ENCODE measurements around the gene THRB.
"Not testable (repeated sequence)": the region's sequence is repeated elsewhere in the genome, so short reads cannot be mapped to it uniquely, and the experiment has no call there.

THRB gene

DNA sequence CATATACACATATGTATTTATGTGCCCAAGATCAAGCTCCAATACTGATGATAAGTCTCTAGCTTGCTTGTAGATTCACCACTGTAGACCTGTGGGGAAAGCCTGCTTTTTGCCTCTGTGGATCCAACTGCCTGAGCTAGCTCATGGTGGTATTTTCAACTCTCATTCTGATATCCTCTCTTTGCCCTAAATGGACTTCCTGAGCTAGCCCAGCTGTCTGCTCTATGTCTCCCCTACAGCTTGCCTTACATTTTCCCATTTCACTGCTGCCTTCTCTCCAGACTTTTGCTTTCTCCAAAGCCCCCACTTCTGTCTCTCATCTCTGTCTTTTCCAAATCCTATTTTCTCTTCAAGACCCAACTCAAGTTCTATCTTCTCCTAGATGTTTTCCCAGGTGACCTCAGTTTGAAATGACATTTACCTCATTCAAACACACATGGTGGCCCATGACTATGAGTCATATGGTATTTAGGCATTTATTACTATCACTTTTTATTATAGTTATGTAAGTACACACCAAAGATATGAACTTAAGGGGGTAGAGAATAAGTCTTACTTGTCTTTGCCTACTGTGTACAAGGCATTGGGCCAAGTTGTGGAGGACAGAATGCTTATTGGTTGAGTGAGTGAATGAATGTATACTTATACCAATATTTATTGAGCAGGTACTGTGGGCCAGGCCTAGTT lies 357.9 kb downstream of the THRB start:
- no peak for DNase-seq

DNA sequence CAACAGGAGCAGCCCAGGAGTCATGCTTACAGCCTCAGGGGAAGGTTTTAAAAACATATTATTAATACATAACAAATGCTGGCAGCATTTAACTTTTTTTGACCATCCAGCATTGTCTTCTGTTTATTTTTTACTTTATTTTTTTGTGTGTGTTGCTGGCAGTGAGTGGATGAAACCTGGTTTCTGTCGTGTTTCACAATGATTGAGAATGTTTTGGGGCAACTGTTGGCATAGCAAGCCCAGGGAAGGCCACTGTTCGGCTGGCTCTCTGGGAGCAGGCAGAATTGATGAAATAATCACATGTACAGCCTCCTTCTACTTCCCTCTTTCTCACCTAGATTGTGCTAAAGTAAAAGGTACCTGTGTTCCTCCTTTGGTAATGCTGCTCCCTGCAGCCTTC lies 359.4 kb downstream of the THRB start:
- DNase-seq = no peak

DNA sequence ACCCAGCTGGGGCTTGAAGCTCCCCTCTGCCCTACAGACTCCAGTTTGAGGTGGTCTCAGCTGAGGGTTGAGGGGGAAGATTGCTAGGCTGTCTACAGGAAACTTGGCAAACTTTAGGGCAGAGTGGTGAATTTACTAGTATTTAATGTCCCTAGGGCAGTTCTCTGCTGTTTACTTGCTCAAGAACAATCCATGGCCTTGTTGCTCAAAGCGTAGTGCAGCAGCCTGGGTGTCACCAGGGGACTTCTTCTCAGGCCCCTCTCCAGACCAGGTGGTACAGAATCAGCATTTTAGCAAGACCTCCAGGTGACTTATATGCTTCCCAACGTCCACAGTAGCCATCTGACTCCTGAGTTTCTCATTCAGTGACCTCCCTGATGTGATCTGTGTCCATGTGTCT lies 360.7 kb downstream of the THRB start:
- DNase-seq = no peak

DNA sequence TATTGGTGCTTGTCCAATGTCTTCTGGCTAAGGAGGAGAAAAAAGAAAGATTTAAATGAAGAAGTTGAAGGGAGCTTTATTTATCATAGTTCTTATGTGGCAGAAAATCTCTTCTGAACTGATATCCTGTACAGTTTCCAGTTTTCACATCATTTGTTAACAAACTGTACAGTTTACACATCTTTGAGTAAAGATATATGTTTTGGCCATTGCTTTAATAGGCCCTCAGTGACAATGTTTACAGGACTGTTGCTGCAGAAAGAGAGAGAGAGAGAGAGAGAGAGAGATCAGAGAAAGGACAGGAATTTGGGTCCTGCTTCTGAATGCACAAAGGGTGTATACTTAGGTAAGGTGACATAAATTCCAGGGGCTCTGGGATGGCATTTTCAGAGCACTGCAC lies 361.2 kb downstream of the THRB start:
- no peak for DNase-seq

DNA sequence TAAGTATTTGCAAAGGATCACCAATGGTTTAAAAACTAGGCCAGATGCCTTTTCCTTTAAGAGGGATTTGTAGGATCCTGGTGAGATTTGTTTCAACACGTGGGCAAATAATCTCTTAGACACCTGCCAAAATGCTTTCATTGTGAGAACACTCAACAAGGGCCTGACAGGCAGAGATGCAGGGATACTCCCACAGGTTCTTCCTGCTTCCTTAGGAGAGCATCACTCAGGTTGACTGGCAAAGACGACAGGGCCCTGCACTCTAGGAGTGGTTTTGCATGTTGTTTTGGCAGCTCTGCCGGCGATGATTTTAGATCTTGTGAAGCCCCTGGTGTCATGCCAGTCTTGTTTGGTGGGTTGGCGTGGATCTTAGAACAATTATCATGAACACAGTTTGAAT lies 365.1 kb downstream of the THRB start:
- no peak for DNase-seq

DNA sequence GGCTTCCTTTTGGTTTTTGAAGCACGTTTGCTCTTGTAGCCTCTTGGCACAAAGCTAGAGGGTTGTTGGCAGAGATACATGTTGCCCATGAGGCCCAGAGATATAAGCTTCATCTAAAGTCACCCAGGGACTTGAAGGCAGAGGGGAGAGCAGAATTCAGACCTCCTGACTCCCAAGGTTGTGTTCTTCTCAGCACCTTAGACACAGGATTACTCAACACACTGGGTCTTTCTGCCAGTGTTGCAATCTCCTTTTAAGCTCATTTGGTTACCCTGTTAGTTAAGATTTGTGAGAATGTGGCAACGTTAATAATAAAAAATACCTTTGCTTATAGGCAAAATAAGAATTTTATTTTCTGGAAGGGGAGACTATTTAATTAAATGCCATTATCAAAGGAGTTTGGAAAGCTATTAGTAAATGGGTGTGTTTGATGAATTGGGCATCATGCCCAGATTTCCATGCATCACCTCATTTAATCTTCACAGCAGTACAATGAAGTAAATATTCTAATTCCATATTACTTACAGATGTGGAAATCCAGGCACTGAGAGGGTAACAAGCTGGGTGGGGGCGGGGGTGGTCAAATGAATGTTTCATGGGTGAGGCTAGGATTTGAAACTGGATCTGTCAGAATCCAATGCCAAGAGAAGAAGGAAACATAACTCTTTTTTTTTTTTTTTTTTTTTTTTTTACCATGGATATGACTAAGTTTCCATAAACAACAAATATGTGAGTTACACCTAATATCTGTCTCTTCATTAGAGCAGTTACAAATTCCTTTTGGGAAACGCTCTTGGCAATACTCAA lies 366.2 kb downstream of the THRB start:
- DNase-seq = no peak

DNA sequence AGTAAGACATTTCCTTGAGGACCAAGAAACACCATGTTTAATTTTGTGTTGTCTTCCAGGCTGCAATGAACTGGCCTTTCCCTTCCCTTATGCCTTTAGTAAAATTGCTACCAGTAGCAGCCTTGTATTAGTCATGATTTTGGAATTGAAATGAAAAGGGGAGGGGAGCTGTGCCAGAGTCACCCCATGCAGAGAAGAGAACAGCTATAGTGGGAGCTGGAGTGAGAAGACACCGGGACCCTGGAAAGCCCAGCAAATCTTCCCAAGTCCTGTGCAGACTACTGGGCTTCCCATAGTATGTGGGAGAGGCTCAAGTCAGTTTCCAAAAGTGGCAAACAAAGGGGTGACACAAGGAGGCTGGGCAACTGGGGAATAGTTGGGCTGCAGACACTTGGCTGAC lies 371.1 kb downstream of the THRB start:
- DNase-seq = no peak

DNA sequence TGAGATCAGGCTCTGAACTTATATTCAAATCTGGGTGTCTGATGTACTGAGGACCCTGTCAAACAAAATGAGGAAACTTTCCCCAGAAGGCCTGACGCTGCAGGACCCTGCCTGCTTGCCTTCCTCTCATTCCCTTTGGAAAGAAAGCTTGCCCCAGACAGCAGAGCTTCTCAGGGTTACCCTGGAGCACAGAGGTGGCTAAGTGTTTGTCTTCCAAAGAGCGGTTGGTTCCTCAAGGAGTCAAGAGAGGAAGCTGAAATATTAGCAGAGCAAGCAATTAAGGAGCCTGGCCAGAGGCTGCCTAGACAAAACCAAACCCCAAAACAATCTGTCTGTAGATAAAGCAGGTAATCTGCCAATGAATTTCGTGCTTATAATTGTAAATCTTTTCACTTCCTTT lies 374.2 kb downstream of the THRB start:
- DNase-seq = no peak

DNA sequence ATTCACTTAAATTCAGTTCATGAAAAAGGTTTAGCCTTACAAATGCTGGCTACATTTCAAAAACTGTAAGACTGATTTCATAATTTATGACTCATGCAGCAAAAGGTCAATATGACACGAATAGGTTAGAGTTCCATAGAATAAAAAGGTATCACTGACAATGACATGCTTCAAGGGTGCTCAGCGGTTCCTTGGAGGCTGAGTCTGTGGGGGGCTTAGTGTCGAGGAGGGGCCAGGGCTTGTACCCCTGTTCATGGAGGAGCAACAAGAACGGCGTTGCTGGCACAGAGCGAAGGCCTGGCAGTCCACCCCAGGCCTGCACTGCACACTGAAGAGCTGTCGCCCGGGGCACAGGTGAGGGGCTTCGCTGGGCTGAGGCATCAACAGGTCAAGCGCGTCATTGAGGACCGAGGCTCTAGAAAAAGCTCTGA lies 375.3 kb downstream of the THRB start:
- DNase-seq = no peak

DNA sequence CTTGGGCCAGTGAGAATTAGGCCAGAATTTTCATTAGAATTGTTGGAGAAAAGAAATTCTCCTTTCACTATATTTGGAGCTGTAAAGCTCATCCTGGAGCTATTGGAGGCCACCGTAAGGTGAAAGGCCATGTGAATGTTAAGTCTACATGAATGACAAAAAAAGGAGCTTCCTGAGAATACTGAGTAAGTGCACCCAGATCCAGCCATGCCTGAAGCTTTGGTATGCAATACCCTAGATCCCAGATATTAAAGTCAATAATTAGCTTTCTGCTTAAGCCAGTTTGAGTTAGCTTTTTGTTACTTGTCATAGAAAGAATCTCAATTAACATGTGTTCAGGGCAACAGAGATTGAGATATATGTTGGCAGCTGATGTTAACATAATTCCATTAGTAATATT lies 377.1 kb downstream of the THRB start:
- DNase-seq = no peak

DNA sequence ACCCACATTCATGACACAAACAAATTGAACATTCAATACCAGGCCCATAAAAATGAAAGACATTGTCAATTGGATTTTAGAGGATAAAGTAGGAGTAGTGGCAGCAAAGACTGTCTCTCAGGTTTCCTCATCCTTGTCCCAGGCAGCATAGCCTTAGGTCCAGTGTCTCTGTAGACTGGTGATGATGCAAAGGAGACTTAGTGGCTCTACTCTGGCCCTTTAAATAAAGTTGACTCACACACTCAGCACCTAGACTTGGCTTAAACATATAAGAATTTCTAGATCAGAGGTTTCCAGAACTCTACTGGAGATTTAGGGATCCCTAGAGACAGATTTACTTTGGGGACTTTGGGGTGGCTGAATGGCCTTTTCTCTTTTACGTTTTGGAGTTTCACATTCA lies 382.9 kb downstream of the THRB start:
- DNase-seq = no peak

DNA sequence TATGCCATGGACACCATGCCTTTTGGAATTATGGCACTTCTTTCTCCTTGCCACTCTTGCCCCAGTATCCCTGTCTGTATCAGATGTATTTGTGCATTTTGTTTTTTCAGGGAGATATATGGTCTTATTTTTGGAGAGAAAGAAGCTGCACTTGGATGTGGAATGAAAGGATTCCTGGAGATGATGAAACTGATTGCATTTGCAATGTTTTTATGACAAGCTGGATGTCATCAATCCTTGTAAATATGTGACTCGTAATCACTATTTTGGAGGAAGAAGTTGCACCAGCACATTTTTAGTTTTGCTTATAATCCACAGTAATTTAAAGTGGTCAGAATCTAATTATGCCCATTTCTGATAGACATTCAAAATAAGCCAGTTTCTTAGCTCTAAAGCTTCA lies 384.6 kb downstream of the THRB start:
- no peak for DNase-seq

DNA sequence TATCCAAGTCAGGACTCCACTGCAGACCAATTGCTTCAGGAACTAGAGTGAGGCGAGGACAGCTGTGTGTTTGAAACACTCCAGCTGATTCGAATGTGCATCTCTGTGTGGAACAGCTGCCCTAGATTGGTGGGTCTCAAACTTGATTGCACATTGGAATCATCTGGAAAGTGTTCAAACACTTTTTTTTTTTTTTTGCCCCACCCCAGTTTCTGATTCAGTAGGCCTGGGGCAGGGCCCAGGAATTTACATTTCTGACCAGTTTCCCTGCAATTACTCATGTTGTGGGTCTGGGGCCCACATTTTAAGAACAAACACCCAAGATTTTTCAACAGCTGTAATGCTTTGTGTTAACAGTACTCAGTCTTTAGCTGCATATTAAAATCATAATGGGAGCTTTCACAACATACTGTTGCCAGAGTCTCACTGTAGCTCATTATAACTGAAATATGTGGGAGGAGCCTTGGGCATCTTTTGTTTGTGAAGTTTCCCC lies 392.9 kb downstream of the THRB start:
- DNase-seq = no peak

DNA sequence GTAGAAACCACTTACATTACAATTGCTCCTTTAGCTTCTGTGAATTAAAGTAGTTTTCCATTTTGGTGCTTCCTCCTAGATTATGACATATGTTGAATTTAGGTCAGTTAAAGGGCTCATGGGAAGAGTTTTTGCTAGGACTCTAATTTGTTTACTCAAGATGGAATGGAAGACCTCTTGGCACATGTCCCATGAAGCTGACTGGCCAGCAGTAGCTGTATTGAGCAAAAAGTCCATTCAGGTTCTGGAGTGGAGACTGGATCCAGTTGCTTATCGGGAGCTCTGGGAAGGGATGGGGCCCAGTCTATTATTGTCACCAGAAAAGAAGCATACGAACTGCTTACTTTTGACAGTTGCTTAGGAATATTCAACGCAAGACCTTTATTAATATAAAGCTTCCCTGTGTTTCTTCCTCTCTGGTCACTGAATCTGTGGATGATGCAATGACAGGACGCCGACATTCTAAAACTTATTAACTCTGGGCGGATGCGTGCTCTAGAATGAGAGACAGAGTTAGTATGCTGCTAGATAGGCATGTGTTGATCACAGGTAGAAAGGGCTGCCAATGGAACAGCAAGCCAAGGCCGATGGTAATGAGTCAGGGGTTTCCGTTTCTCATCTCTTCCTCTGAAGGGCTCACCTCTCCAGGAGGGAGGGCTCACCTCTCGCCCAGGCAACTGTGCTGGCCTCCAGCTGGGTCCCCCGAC lies 393.8 kb downstream of the THRB start:
- no peak for DNase-seq

DNA sequence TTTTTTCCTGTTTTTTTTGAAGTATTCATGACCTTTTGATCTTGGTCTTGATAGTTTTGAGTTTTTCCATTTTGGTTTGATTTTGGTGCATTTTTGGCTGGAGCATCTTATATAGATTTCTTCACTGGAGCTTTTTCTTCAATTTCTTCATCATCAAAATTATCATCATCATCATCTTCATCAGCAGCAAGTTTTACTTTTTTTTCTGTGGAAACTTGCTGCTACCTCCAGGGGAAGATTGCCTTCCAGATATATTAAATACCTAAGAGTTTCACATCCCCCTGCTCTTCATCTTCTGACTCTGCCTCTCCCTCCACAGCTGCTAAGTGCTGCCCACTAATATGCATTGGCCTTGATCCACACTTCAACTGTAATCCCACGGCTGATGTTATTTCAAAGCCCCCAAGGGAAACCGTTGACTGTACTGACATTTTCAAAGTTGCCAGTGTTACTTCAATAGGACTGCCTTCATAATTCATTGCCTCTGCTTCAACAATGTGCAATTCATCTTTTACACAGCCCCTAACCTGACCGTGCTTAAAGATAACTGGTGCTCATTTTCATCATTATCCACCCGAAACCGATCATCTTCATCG lies 397.9 kb downstream of the THRB start:
- no peak for DNase-seq

DNA sequence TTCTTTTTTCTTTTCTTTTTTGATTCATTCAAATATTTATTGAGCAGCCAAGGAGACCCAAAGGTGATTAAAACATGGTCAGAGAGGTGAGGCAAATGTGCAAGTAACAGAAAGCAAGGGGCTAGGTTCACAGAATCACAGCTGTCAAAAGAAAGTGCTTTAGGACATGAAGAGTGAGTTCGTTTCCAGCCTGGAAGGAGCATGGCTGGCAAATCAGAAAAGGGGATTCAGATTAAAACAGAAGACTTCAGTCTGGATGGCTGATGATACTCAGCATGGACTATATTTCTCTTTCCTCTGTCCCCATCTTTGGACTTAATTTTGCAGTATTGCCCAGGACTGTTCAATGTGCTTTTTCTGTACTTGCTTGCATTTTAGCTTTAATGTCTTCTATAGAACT lies 398.4 kb downstream of the THRB start:
- no peak for DNase-seq

DNA sequence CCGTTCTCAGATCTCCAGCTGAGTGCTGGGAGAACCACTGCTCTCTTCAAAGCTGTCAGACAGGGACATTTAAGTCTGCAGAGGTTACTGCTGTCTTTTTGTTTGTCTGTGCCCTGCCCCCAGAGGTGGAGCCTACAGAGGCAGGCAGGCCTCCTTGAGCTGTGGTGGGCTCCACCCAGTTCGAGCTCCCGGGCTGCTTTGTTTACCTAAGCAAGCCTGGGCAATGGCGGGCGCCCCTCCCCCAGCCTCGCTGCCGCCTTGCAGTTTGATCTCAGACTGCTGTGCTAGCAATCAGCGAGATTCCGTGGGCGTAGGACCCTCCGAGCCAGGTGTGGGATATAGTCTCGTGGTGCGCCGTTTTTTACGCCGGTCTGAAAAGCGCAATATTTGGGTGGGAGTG lies 399.8 kb downstream of the THRB start:
- not testable (repeated sequence) for DNase-seq

DNA sequence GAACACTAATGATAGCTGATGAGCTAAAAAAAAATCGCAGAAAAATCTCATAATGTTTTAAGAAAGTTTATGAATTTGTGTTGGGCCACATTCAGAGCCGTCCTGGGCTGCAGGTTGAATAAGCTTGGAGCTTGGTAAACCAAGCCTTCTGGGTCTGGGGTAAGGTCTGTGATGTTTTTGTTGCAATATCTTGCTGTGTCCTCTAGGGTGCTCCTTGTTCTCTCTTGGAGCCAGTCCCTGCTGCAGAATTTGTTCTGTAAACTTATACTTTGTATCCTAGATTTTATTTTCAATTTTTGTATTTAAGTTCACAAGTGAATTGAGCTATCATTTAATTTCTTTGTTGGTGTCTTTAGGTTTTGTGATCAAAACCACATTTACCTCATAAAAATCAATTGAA lies 405.9 kb downstream of the THRB start:
- DNase-seq = no peak

DNA sequence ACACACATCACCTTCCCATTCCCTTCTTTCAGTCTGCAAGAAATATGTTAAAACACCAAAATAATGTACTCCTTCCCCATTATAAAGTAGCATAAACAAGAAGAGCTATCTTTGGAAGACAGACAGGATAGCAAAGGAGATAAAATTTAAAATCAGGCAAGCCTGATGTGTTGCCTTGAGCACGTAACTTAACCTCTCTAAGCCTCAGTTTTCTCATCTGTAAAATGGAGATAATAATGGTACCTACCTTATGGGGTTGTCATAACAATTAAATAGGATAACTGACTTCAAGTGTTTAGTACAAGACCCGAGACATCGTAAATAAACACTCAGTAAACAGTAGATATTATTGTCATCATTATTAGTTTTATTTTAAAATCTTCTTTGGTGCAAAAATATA lies 407.2 kb downstream of the THRB start:
- no peak for DNase-seq

DNA sequence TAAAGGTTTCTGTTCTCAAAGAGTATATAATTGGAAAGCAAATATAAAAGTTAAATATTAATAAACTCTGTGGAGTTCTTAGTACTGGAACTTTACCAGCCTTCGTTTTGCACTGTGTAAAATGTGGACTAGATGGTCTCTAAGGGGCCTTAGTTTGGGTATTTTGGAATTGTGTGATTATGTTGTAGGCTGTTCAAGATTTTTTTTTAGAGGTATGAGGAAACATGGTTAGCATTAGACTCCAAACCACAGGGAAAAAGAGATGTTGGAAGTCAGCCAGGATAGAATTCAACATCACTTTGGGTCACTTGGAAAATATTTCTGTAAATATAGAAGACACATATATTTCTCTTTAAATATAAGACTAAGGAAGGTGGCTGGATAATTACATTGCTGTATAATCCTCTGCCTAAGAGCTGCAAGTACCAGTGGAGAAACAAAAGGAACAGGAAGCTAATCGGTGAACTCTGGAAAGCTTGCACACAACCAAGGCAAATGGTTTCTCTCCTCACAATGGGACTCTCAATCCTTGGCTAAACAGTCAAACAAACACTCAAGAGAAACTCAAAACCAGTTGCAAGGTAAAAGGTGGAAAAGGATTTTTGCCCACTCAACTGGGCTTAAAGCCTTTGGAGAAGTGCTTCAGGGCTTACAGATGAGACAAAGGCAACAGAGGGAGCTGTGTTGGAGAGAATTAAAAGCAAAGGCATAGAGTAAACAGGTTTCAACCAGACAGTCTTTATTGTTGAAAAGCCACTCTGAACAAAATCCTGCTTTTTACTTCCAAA lies 407.8 kb downstream of the THRB start:
- no peak for DNase-seq

DNA sequence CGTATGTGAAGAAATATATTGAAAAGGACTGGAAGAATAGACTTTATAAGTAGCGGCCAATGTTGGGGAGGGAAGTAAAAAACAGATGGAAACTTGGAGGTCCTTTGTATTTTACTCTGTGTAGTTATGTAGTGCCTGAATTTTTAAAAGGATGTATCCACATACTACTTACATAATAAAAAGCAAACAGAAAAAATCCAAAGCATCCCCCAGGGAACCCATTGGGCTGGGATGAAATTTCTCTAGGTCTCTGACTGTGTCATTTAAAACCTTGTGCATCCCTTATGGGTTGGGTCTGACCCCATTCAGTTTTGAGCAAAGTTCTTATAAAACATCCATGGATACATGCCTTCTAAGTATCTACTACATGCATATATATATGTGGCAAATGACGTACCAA lies 408.4 kb downstream of the THRB start:
- DNase-seq = no peak

DNA sequence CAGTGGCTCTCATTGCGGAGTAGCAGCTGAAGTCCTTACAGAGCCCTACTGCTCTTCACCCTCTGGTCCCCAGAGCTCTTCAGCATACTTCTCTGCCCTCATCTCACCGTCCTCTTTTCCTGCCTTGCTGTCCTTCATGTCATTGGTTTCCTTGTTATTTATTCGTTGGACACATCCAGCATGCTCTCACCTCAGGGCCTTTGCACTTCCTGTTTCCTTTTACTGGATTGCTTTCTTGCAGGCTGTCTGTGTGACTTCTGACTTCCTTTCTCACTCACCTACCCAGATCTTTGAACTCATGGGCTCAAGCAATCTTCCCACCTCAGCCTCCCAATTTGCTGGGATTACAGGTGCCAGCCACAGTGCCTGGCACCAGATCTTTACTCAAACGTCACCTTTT lies 422.5 kb downstream of the THRB start:
- DNase-seq = no peak

DNA sequence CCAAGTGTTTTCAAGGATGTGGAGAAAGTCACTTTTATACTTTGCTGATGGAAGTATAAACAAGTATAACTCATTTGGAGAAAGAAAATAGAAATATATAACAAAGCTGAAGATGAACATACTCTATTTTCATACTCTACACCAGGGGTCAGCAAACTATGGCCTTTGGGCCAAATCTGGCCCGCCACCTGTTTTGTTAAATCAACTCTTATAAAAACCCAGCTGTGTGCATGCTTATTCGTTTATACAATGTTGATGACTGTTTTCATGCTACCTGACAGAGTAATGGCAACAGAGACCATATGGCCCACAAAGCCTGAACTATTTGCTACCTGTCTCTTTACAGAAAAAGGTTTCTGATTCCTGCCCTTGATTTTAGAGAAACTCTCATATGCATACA lies 425.6 kb downstream of the THRB start:
- no peak for DNase-seq
